HG02588 (cell line): Measurements from ENCODE around the gene P2RX2.

Experiments used
- ATAC-seq: cut with Tn5 transposase; IDR thresholded peaks from one replicate; pipeline ENCODE4 v1.9.1; 2021; ENCODE audit warnings: mild to moderate bottlenecking, moderate library complexity; ENCODE audit not compliant: unreplicated experiment

Gene P2RX2

GRCh38 chr12:132602572-132603239, 15.9 kb upstream of the P2RX2 start:
- ATAC-seq = no peak

GRCh38 chr12:132603240-132604150, 15.1 kb upstream of the P2RX2 start:
- no peak for ATAC-seq

- ATAC-seq = no peak
Measured at GRCh38 chr12:132604151-132604618, 14.4 kb upstream of the P2RX2 start.

GRCh38 chr12:132604668-132605441, 13.7 kb upstream of the P2RX2 start:
- no peak for ATAC-seq

GRCh38 chr12:132605892-132606291, 12.7 kb upstream of the P2RX2 start:
- no peak for ATAC-seq

GRCh38 chr12:132606466-132606865, 12.1 kb upstream of the P2RX2 start:
- ATAC-seq = no peak

- ATAC-seq = no peak
Measured at GRCh38 chr12:132606927-132607326, 11.6 kb upstream of the P2RX2 start.

GRCh38 chr12:132608231-132609171, 10.1 kb upstream of the P2RX2 start:
- ATAC-seq = no peak

- ATAC-seq = no peak
Measured at GRCh38 chr12:132610051-132610759, 8.4 kb upstream of the P2RX2 start, which contains the start of gene LRCOL1. Gene LRCOL1 (minus strand): TSS chr12:132610582. CDS start chr12:132606251, 4,331 bp downstream.

- ATAC-seq = no peak
Measured at GRCh38 chr12:132610866-132611602, 7.5 kb upstream of the P2RX2 start.

GRCh38 chr12:132611620-132612019, 7.0 kb upstream of the P2RX2 start:
- no peak for ATAC-seq

GRCh38 chr12:132614029-132614428, 4.5 kb upstream of the P2RX2 start:
- ATAC-seq = no peak

- no peak for ATAC-seq
Measured at GRCh38 chr12:132614861-132615578, 3.6 kb upstream of the P2RX2 start.

GRCh38 chr12:132615579-132616038, 3.0 kb upstream of the P2RX2 start:
- ATAC-seq = no peak

- no peak for ATAC-seq
Measured at GRCh38 chr12:132617135-132617701, 1.4 kb upstream of the P2RX2 start.

GRCh38 chr12:132617822-132618682, 524 bp upstream of the P2RX2 start:
- no peak for ATAC-seq

GRCh38 chr12:132619071-132619385, 452 bp downstream of the P2RX2 start:
- no peak for ATAC-seq
